ENCODE measurements around the gene CNTNAP4.

- TF ChIP-seq CTCF (IDR thresholded peaks at IDR 0.05; ENCODE audit: low read depth, low read length, poor library complexity, severe bottlenecking) (no peak), EZH2phosphoT487 (IDR thresholded peaks at IDR 0.05; ENCODE audit: borderline replicate concordance, low read length) (no peak)
Measured at GRCh38 chr16:76478105-76478504, 200.9 kb downstream of the CNTNAP4 start.
